Right lung (tissue), 5 donors: ENCODE results near the gene ACTN1. TPM values are rescaled to one million over a fixed set of nuclear protein-coding genes. Genes with fewer than 3 reads are reported as not detected.
"Not testable (repeated sequence)": the region's sequence is repeated elsewhere in the genome, so short reads cannot be mapped to it uniquely, and the experiment has no call there.

Experiments used
- DNase-seq, 2 donors: peaks; one replicate each; pipeline ENCODE4 v3.0.0-alpha.2; 2013
- polyA plus RNA-seq, 5 donors: library from polyadenylated mRNA; unstranded; fragments of 120-200 nt; gene quantifications; one replicate each; pipeline versions ENCODE4 v1.2.1 to v1.2.3, GENCODE V29; 2013; ENCODE audit warnings: inconsistent platforms in 1 of 5, low replicate concordance in 1 of 5; ENCODE audit not compliant: insufficient read length in 5 of 5, insufficient read depth in 1 of 5

Gene ACTN1
- polyA plus RNA-seq, 5 donors: 103 to 167 (median 128) TPM

GRCh38 chr14:68871392-68871791, 107.7 kb downstream of the ACTN1 start:
- no peak for DNase-seq

- DNase-seq: no peak
Observed at GRCh38 chr14:68866991-68867533, 112.0 kb downstream of the ACTN1 start.

GRCh38 chr14:68865542-68865941, 113.6 kb downstream of the ACTN1 start:
- no peak for DNase-seq

DNA sequence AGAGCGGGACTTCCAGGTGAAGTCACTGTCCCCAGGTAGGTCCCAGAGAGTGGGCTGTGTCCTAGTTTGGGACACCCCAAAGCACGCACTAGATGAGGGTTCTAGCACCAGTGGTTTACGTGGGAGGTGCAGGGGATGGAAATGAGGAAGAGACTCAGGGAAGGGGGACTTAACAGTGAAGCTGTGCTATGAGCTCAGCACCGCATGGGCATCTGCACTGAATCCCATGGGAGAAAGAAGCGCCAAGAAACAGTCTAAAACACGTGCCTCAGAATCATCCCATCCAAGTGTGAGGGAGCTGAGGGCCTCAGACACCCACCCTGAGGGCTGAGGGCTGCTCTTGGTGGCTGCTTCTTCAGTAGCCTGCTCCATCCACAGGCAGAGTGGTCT, 114.7 kb downstream of the ACTN1 start:
- no peak for DNase-seq

DNA sequence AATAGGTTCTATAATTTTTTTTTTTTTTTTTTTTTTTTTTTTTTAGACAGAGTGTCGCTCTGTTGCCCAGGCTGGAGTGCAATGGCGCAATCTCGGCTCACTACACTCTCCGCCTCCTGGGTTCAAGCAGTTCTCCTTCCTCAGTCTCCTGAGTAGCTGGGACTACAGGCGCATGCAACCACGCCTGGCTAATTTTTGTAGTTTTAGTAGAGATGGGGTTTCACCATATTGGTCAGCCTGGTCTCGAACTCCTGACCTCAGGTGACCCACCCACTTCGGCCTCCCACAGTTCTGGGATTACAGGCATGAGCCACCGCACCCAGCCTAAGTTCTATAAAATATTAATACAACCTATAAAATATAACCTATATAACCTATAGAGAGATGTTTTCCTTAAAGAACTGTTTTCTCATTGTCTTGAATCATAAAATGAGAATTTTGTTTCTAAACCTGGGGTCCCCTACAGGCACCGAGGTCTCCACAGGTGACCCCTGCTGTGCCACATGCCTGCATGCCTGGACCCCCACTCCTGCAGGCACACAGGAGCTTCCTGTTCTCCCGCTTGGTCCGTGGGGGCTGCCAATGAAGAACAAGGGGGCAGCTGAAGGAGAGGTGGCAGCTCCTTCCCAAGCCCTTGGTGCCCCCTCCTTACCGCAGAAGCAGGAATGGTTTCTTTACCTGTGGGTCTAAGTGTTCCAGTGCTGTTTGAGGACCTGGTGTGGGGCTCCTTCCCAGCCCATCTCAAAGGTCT, 115.3 kb downstream of the ACTN1 start:
- no peak for DNase-seq

GRCh38 chr14:68862954-68863594, 116.0 kb downstream of the ACTN1 start:
- DNase-seq: peak; percentile 51 to 77

GRCh38 chr14:68860771-68861170, 118.3 kb downstream of the ACTN1 start:
- DNase-seq: no peak

DNA sequence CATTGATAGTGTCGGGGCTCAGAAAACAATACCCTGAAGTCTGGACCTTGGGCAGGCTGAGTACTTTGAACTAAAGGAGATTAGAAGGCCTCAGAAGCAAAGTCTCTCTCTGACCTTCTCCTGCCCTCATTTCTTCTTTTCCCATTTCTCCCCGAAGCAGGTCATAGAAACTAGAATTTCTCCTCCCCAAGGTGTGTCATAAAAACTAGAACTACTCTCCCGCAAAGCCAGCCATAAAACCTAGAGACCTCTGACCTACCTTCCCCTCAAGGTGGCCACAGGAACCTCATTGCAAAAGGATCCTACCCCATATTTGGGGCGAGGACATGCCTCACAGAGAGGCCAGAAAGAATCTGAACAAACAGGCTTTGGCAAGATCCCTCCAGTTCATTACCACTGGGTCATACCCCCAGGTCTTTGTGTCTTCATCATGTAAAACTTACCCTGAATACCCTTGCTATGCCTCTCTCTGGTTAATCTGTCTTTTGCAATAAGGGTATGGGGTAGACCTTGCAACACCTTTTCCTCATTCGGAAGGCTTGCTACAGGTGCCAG, 121.5 kb downstream of the ACTN1 start:
- DNase-seq: no peak

GRCh38 chr14:68856572-68856971, 122.5 kb downstream of the ACTN1 start:
- DNase-seq: no peak

- DNase-seq: no peak
Observed at GRCh38 chr14:68854421-68854820, 124.7 kb downstream of the ACTN1 start.

- no peak for DNase-seq
Observed at GRCh38 chr14:68853749-68854148, 125.4 kb downstream of the ACTN1 start.

DNA sequence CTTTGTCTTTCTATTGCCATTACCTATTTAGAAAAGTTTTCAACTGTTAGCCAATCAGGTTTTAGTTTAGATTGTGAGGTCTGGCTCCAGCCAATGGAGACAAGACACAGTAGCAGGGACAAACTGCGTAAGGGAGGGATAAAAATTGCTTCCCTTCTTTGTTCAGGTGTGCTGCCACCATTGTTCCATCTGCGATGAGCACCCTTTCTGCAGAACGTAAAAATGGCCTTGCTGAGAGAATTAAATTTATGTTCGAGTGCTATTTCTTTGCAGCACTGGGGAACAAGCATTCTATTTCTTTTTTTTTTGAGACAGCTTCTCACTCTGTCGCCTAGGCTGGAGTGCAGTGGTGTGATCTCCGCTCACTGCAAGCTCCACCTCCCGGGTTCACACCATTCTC, 126.6 kb downstream of the ACTN1 start:
- DNase-seq: not testable (repeated sequence)

- DNase-seq: no peak
Observed at GRCh38 chr14:68851078-68851477, 128.0 kb downstream of the ACTN1 start.

GRCh38 chr14:68849416-68849815, 129.7 kb downstream of the ACTN1 start:
- no peak for DNase-seq

DNA sequence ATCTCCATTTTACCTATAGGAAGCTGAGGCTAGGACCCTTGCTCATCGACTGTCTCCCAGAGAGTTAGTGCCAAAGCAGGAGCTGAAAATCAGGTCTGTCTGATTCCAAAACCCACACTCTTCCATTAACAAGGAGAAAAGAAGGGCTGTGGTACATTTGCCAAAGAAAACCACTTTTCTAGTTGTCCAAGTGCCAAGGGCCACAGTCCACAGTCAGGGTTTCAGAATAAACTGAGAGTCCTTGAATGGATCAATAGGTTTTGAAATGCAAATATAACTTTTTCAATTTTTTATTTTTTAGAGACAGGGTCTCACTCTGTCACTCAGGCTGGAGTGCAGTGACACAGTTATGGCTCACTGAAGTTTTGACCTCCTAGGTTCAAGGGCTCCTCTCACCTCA, 130.8 kb downstream of the ACTN1 start:
- DNase-seq: no peak

DNA sequence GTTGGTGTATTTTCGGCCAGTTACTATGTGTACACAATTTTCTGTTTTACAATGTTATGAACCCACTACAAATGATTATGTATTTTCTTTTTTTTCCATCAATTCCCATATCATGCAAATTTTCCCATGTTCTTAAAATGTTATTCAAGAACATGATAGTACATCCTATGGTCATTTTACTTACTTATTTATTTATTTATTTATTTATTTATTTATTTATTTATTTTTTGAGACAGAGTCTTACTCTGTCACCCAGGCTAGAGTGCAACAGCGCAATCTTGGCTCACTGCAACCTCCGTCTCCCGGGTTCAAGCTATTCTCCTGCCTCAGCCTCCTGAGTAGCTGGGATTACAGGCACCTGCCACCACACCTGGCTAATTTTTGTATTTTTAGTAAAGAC, 131.5 kb downstream of the ACTN1 start:
- not testable (repeated sequence) for DNase-seq

- no peak for DNase-seq
Observed at GRCh38 chr14:68846466-68846865, 132.6 kb downstream of the ACTN1 start.

DNA sequence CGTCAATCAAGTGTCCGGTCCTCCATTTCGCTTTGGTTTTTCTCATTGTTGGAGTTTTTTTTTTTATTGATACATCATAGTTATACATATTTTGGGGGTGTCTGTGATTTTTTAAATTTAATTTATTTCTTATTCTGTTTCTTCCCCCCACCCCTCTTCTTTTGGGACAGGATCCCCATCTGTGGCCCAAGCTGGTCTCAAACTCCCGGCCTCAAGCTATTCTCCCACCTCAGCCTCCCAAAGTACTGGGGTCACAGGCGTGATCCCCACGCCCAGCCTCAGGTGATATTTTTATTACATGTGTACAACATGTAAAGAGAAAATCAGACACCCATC, 134.9 kb downstream of the ACTN1 start:
- no peak for DNase-seq

DNA sequence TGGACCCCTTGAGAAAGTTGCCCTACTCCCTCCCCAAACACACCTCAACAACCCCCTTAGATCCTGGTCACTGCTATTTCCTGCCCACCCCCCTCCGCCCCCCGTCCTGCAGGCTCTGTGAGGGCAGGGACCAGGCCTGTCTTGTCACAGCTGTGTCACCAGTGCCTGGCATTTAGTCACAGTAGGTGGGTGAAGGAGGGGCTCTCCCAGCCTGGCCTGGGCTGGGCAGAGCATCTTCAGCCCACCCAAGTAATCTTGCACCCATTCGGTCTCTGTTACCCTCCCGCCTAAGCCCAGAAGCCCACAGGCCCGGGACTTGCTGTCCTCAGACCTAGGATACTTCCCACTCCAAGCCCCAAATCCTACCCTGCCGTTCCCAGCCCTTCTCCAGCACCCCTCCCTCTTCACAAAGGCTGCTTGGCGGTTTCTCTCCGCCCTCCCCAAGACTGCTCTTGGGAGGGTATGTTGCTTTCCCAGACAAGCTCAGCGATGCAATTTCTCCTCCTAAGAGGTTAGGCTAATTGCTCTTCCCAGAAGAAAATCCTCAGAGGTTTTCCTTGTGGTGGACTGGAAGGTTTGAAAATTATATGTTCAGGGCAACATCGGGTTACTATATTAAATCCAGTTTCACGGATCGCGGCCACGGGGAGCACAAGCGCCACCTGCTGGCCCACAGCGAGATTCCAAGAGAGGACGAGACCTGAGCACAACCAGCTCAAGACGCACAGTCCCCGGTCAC, 135.5 kb downstream of the ACTN1 start:
- DNase-seq: peak; percentile 71 to 78

- DNase-seq: no peak
Observed at GRCh38 chr14:68842298-68842697, 136.8 kb downstream of the ACTN1 start.

- no peak for DNase-seq
Observed at GRCh38 chr14:68841016-68841809, 137.9 kb downstream of the ACTN1 start.

DNA sequence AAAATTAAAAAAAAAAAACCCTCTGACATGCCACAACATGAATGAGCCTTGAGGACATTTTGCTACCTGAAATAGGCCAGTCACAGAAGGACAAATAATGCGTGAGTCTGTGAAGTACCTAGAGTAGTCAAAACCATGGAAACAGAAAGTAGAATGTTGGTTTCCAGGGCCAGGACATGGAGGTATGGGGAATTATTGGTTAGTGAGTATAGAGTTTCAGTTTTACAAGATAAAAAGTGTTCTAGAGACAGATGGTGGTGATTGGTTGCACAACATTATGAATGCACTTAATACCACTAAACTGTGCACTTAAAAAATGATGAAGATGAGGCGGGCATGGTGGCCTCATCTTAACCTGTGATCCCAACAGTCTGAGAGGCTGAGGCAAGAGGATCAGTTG, 138.6 kb downstream of the ACTN1 start:
- no peak for DNase-seq
